ENCODE data around the gene TRIM6. TPM values are rescaled to one million over a fixed set of nuclear protein-coding genes. Genes with fewer than 3 reads are reported as not detected.
"Not testable (repeated sequence)": the region's sequence is repeated elsewhere in the genome, so short reads cannot be mapped to it uniquely, and the experiment has no call there.

The TRIM6 gene
- total RNA-seq, 1 experiment from 2014 or later = 17.9 TPM

DNA sequence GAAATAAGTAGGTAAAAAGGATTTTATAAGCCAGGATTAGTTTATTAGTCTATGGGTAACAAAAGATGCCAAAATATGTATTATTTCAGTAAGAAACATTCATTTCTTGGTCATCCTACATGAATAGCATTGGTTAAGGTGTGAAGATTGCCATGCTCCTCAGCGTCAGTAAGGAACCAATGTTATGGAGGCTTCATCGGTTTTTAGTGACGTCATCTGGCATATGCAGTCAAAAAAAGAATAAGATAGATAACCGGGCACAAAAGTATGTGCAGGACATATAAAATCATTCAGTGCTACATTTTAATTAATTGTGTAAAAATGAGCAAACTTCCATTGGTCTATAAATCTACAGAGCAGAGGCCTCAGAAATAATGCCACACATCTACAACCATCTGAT, 59.0 kb downstream of the TRIM6 start:
- no peak overlapping the region for H4K5ac ChIP-seq (ENCODE audit: insufficient read length, low read depth, low read length)
- H3K4me2 ChIP-seq (ENCODE audit: insufficient read depth, insufficient read length, low read length) = no peak overlapping the region
- H2BK20ac ChIP-seq (ENCODE audit: low read depth, low read length, poor library complexity, severe bottlenecking) = no peak overlapping the region
- H3K9me3 Mint-ChIP-seq = peaks cover 15 to 25% of the 10 kb centered on the region in 2 experiments; a peak in 4 of 5 replicates
- no peaks in the 10 kb centered on the region for H3K27me3 Mint-ChIP-seq (ENCODE audit: low read depth)
- H3K4ac ChIP-seq (ENCODE audit: low read depth, low read length) = no peak overlapping the region
- no peaks in the 10 kb centered on the region for H3K23me2 ChIP-seq (ENCODE audit: insufficient read length, low read depth, low read length, poor library complexity, severe bottlenecking)
- H3K14ac ChIP-seq (ENCODE audit: insufficient read depth, low read length) = no peak overlapping the region
- no peak overlapping the region for H3K27ac Mint-ChIP-seq
- no peak overlapping the region for H3K27ac ChIP-seq (ENCODE audit: insufficient read length, low read depth, low read length)
- no peak overlapping the region for H3K4me3 Mint-ChIP-seq
- no peaks in the 10 kb centered on the region for H3K79me1 ChIP-seq (ENCODE audit: insufficient read depth, low read depth, low read length, poor library complexity, severe bottlenecking)
- TF ChIP-seq, protein P1, sequence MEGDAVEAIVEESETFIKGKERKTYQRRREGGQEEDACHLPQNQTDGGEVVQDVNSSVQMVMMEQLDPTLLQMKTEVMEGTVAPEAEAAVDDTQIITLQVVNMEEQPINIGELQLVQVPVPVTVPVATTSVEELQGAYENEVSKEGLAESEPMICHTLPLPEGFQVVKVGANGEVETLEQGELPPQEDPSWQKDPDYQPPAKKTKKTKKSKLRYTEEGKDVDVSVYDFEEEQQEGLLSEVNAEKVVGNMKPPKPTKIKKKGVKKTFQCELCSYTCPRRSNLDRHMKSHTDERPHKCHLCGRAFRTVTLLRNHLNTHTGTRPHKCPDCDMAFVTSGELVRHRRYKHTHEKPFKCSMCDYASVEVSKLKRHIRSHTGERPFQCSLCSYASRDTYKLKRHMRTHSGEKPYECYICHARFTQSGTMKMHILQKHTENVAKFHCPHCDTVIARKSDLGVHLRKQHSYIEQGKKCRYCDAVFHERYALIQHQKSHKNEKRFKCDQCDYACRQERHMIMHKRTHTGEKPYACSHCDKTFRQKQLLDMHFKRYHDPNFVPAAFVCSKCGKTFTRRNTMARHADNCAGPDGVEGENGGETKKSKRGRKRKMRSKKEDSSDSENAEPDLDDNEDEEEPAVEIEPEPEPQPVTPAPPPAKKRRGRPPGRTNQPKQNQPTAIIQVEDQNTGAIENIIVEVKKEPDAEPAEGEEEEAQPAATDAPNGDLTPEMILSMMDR (conservative IDR thresholded peaks at IDR 0.05) = no peak
- no peak overlapping the region for H3T11ph ChIP-seq (ENCODE audit: low read length)
- H3K23ac ChIP-seq (ENCODE audit: insufficient read length, low read depth, low read length) = no peak overlapping the region
- DNase-seq = no peak
- H3K4me1 ChIP-seq (ENCODE audit: insufficient read depth, low read length) = no peaks in the 10 kb centered on the region
- no peak overlapping the region for H2BK5ac ChIP-seq (ENCODE audit: insufficient read length, low read length)
- no CpG with 5 or more reads among the region's 4 CpGs for WGBS (ENCODE audit: extremely low coverage, insufficient read length, low lambda C conversion rate)
- H3K36me3 Mint-ChIP-seq (ENCODE audit: insufficient read depth in 1 of 3, low read depth in 3 of 3) = peaks cover 2 to 8% (median 6%) of the 10 kb centered on the region in 3 experiments; a peak in 6 of 7 replicates
- no peak overlapping the region for H2BK15ac ChIP-seq (ENCODE audit: low read depth, low read length)
- no peaks in the 10 kb centered on the region for H3K9me3 ChIP-seq (ENCODE audit: control insufficient read depth, low read depth, low read length)
- no peaks in the 10 kb centered on the region for H3K79me2 ChIP-seq (ENCODE audit: insufficient read depth, low read length)
- H3K18ac ChIP-seq (ENCODE audit: insufficient read length, low read depth, low read length) = no peak overlapping the region
- no peaks in the 10 kb centered on the region for H3K27me3 ChIP-seq (ENCODE audit: insufficient read depth, low read length)
- no peak overlapping the region for H4K8ac ChIP-seq (replicated peaks; ENCODE audit: insufficient read length, low read depth, low read length)
- no peak overlapping the region for H2AK5ac ChIP-seq (ENCODE audit: insufficient read length, low read length)
- H3K4me1 Mint-ChIP-seq = no peaks in the 10 kb centered on the region
- no peaks in the 10 kb centered on the region for H4K20me1 ChIP-seq (ENCODE audit: control insufficient read depth, insufficient read depth, insufficient read length)
- no peak overlapping the region for H3K56ac ChIP-seq (ENCODE audit: insufficient read length, low read depth, low read length)
- H2BK12ac ChIP-seq (ENCODE audit: insufficient read length, low read depth, low read length) = no peak overlapping the region
- no peak overlapping the region for H3K9ac ChIP-seq (ENCODE audit: extremely low read depth, insufficient read length, low read length)
- H4K91ac ChIP-seq (ENCODE audit: insufficient read length, low read depth, low read length) = no peak overlapping the region
- H2AFZ ChIP-seq (ENCODE audit: low read length) = no peak overlapping the region
- no peak overlapping the region for H2BK120ac ChIP-seq (ENCODE audit: low read depth, low read length, poor library complexity, severe bottlenecking)

DNA sequence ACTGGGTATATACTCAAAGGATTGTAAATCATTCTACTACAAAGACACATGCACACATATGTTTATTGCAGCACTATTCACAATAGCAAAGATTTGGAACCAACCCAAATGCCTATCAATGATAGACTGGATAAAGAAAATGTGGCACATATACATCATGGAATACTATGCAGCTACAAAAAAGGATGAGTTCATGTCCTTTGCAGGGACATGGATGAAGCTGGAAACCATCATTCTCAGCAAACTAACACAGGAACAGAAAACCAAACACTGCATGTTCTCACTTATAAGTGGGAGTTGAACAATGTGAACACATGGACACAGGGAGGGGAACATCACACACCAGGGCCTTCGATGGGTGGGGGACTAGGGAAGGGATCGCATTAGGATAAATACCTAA, 60.5 kb downstream of the TRIM6 start:
- H3K4me3 Mint-ChIP-seq; H3K14ac ChIP-seq (ENCODE audit: insufficient read depth, low read length); H3K4ac ChIP-seq (ENCODE audit: low read depth, low read length); H3K27ac Mint-ChIP-seq; H4K5ac ChIP-seq (ENCODE audit: insufficient read length, low read depth, low read length); H3K4me1 ChIP-seq (ENCODE audit: insufficient read depth, low read length); DNase-seq; H3K4me2 ChIP-seq (ENCODE audit: insufficient read depth, insufficient read length, low read length); H2BK15ac ChIP-seq (ENCODE audit: low read depth, low read length); H3K9me3 ChIP-seq (ENCODE audit: control insufficient read depth, low read depth, low read length); H3K23me2 ChIP-seq (ENCODE audit: insufficient read length, low read depth, low read length, poor library complexity, severe bottlenecking); H2BK120ac ChIP-seq (ENCODE audit: low read depth, low read length, poor library complexity, severe bottlenecking); H3K18ac ChIP-seq (ENCODE audit: insufficient read length, low read depth, low read length); H4K20me1 ChIP-seq (ENCODE audit: control insufficient read depth, insufficient read depth, insufficient read length); H3K79me2 ChIP-seq (ENCODE audit: insufficient read depth, low read length); H4K91ac ChIP-seq (ENCODE audit: insufficient read length, low read depth, low read length); H4K8ac ChIP-seq (replicated peaks; ENCODE audit: insufficient read length, low read depth, low read length); H3K27me3 ChIP-seq (ENCODE audit: insufficient read depth, low read length); H3K27me3 Mint-ChIP-seq (ENCODE audit: low read depth); H3K9ac ChIP-seq (ENCODE audit: extremely low read depth, insufficient read length, low read length); H2BK12ac ChIP-seq (ENCODE audit: insufficient read length, low read depth, low read length); H3T11ph ChIP-seq (ENCODE audit: low read length); H3K23ac ChIP-seq (ENCODE audit: insufficient read length, low read depth, low read length); H2AK5ac ChIP-seq (ENCODE audit: insufficient read length, low read length); H3K79me1 ChIP-seq (ENCODE audit: insufficient read depth, low read depth, low read length, poor library complexity, severe bottlenecking); H2BK20ac ChIP-seq (ENCODE audit: low read depth, low read length, poor library complexity, severe bottlenecking); H3K56ac ChIP-seq (ENCODE audit: insufficient read length, low read depth, low read length); H2BK5ac ChIP-seq (ENCODE audit: insufficient read length, low read length); H3K27ac ChIP-seq (ENCODE audit: insufficient read length, low read depth, low read length); H3K4me1 Mint-ChIP-seq; H2AFZ ChIP-seq (ENCODE audit: low read length); H3K36me3 Mint-ChIP-seq (ENCODE audit: insufficient read depth in 1 of 3, low read depth in 3 of 3): not testable (repeated sequence)
- no CpG with 5 or more reads among the region's 2 CpGs for WGBS (ENCODE audit: extremely low coverage, insufficient read length, low lambda C conversion rate)
- peaks cover 12 to 23% of the 10 kb centered on the region in 2 experiments; a peak in 4 of 5 replicates for H3K9me3 Mint-ChIP-seq

All from H9 (cell line).